Esophagus muscularis mucosa (tissue), 4 donors: Measurements from ENCODE around the gene EYA4. TPM values are rescaled to one million over a fixed set of nuclear protein-coding genes. Genes with fewer than 3 reads are reported as not detected.

Experiments
- DNase-seq: peaks from one replicate; pipeline ENCODE4 v3.0.0-alpha.2; 2017; ENCODE audit errors: extremely low spot score
- H3K27ac ChIP-seq, 4 donors: fragments of 200-600 bp; sonication (generic); replicated peaks in 1 of 4; 1 replicate in 3 of 4; 2 replicates in 1 of 4; pipeline ENCODE4 v1.5.1; 2016 to 2019; ENCODE audit warnings: mild to moderate bottlenecking in 1 of 4
- H3K27me3 ChIP-seq, 4 donors: fragments of 200-600 bp; sonication (generic); one replicate each; pipeline versions ENCODE4 v1.5.1 to v1.6.0; 2016 to 2019
- H3K36me3 ChIP-seq, 4 donors: fragments of 200-600 bp; sonication (generic); one replicate each; pipeline ENCODE4 v1.5.1; 2016 to 2019
- H3K4me1 ChIP-seq, 4 donors: fragments of 200-600 bp; sonication (generic); one replicate each; pipeline ENCODE4 v1.5.1; 2016 to 2019
- H3K4me3 ChIP-seq, 4 donors: fragments of 200-600 bp; sonication (generic); 1 replicate in 2 of 4; 2 replicates in 2 of 4; pipeline ENCODE4 v1.5.1; 2016 to 2019; ENCODE audit warnings: mild to moderate bottlenecking in 4 of 4, moderate library complexity in 1 of 4
- H3K9me3 ChIP-seq, 4 donors: fragments of 200-600 bp; sonication (generic); 1 replicate in 3 of 4; 2 replicates in 1 of 4; pipeline ENCODE4 v1.5.1; 2016 to 2019
- EP300 ChIP-seq: sonication (generic); formaldehyde crosslinking; IDR thresholded peaks from one replicate; pipeline ENCODE4 v1.6.1; 2017; ENCODE audit warnings: antibody characterized with exemption
- POLR2A ChIP-seq: fragments of 450-650 bp; IDR thresholded peaks from one replicate; pipeline ENCODE4 v1.6.1; 2017; ENCODE audit warnings: antibody characterized with exemption, moderate library complexity, mild to moderate bottlenecking, low read depth
- POLR2AphosphoS5 ChIP-seq, 2 donors: sonication (generic); formaldehyde crosslinking; IDR thresholded peaks; one replicate each; pipeline ENCODE4 v1.6.1; 2017; ENCODE audit warnings: antibody characterized with exemption in 2 of 2
- WGBS: methylation state at CpG from one replicate; pipeline ENCODE4 v1.1.5; 2018; 5-methylcytosine and 5-hydroxymethylcytosine counted together
- intact Hi-C: fragments of 100-400 bp; cut with DNase I; formaldehyde crosslinking; loops from one replicate; pipeline ENCODE4 v1.15.1; 2023
- total RNA-seq, 4 donors: library from RNA; depleted of rRNA; stranded (reverse); fragments of >200 nt; gene quantifications; one replicate each; pipeline versions ENCODE4 v1.1.0 to v1.2.1, GENCODE V29; 2016
- TF ChIP-seq, protein P1 (sequence below), 3 experiments: fragments of 200-600 bp in 2 of 3; fragments of 450-650 bp in 1 of 3; sonication (generic) in 2 of 3; IDR thresholded peaks; one replicate each; pipeline ENCODE4 v1.5.1; 2017 to 2019; ENCODE audit warnings: antibody characterized with exemption in 3 of 3, mild to moderate bottlenecking in 2 of 3, moderate library complexity in 1 of 3

EYA4 gene
- total RNA-seq, 4 donors from 2014 or later, result 1.5 to 3.3 (median 2.5) TPM

GRCh38 chr6:133541040-133541439, 299.9 kb downstream of the EYA4 start:
- no peak overlapping the region for H3K27ac ChIP-seq

GRCh38 chr6:133542056-133542821, 301.1 kb downstream of the EYA4 start:
- no peak for DNase-seq
- H3K27me3 ChIP-seq, result no peaks in the 10 kb centered on the region
- H3K4me3 ChIP-seq, result no peak overlapping the region
- H3K4me1 ChIP-seq, result peaks cover 0 to 8% (median 6%) of the 10 kb centered on the region in 4 donors
- intact Hi-C loops, result no loop called here
- no peaks in the 10 kb centered on the region for H3K9me3 ChIP-seq
- WGBS, result 81% methylated on average over 9 of the region's 9 CpGs
- no peak overlapping the region for H3K27ac ChIP-seq
- no peaks in the 10 kb centered on the region for H3K36me3 ChIP-seq
- TF ChIP-seq, protein P1, sequence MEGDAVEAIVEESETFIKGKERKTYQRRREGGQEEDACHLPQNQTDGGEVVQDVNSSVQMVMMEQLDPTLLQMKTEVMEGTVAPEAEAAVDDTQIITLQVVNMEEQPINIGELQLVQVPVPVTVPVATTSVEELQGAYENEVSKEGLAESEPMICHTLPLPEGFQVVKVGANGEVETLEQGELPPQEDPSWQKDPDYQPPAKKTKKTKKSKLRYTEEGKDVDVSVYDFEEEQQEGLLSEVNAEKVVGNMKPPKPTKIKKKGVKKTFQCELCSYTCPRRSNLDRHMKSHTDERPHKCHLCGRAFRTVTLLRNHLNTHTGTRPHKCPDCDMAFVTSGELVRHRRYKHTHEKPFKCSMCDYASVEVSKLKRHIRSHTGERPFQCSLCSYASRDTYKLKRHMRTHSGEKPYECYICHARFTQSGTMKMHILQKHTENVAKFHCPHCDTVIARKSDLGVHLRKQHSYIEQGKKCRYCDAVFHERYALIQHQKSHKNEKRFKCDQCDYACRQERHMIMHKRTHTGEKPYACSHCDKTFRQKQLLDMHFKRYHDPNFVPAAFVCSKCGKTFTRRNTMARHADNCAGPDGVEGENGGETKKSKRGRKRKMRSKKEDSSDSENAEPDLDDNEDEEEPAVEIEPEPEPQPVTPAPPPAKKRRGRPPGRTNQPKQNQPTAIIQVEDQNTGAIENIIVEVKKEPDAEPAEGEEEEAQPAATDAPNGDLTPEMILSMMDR (IDR thresholded peaks at IDR 0.05), result no peak
- no peak for TF ChIP-seq POLR2A
- TF ChIP-seq POLR2AphosphoS5 (IDR thresholded peaks at IDR 0.05), result no peak
- TF ChIP-seq EP300, result no peak

More at GRCh38 chr6:133541040-133541439, 299.9 kb downstream of the EYA4 start:
- intact Hi-C loops, result no loop called here
- TF ChIP-seq POLR2A (no peak), POLR2AphosphoS5 (IDR thresholded peaks at IDR 0.05) (no peak), EP300 (no peak)
- TF ChIP-seq, protein P1 (IDR thresholded peaks at IDR 0.05), result no peak
- H3K4me1 ChIP-seq, result peaks cover 0 to 4% (median 3%) of the 10 kb centered on the region in 4 donors
- no peaks in the 10 kb centered on the region for H3K36me3 ChIP-seq
- DNase-seq, result no peak
- H3K9me3 ChIP-seq, result no peaks in the 10 kb centered on the region
- H3K4me3 ChIP-seq, result no peak overlapping the region
- H3K27me3 ChIP-seq, result no peaks in the 10 kb centered on the region
- WGBS, result 57% methylated on average over 2 of the region's 2 CpGs

DNA sequence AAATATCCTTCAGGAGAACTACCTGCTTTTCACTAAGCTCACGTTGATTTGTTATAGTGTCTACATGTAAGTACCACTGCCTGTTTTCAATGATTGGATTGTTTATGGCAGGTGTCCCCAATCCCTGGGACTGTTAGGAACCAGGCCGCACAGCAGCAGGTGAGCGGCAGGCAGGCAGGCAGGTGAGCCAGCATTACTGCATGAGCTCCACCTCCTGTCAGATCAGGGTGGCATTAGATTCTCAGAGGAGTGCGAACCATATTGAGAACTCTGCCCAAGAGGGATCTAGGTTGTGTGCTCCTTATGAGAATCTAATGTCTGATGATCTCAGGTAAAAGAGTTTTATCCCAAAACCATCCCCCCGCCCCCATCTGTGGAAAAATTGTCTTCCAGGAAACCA, 303.3 kb downstream of the EYA4 start:
- Histone ChIP-seq H3K27me3 (no peaks in the 10 kb centered on the region), H3K4me1 (peaks cover 0 to 19% (median 16%) of the 10 kb centered on the region in 4 donors), H3K9me3 (no peaks in the 10 kb centered on the region), H3K27ac (no peak overlapping the region), H3K36me3 (no peaks in the 10 kb centered on the region), H3K4me3 (no peak overlapping the region)
- intact Hi-C loops, result no loop called here
- DNase-seq, result no peak
- 97% methylated on average over 5 of the region's 5 CpGs for WGBS
- TF ChIP-seq EP300, result no peak
- no peak for TF ChIP-seq POLR2A
- TF ChIP-seq, protein P1 (IDR thresholded peaks at IDR 0.05), result no peak
- no peak for TF ChIP-seq POLR2AphosphoS5 (IDR thresholded peaks at IDR 0.05)

GRCh38 chr6:133546098-133546497, 304.9 kb downstream of the EYA4 start:
- H3K9me3 ChIP-seq, result no peaks in the 10 kb centered on the region
- no peaks in the 10 kb centered on the region for H3K36me3 ChIP-seq
- intact Hi-C loops, result no loop called here
- 33% methylated on average over 4 of the region's 4 CpGs for WGBS
- no peak for DNase-seq
- TF ChIP-seq POLR2AphosphoS5 (IDR thresholded peaks at IDR 0.05), result no peak
- no peak for TF ChIP-seq POLR2A
- TF ChIP-seq, protein P1 (IDR thresholded peaks at IDR 0.05), result no peak
- TF ChIP-seq EP300, result no peak
- H3K27me3 ChIP-seq, result no peaks in the 10 kb centered on the region
- H3K4me3 ChIP-seq, result no peak overlapping the region
- no peak overlapping the region for H3K27ac ChIP-seq
- H3K4me1 ChIP-seq, result peaks cover 0 to 20% (median 16%) of the 10 kb centered on the region in 4 donors
